Measurements from ENCODE around the gene CASKIN1.

Gene CASKIN1

GRCh38 chr16:2214719-2214968 lies 18.2 kb upstream of the CASKIN1 start, which contains the start of gene PGP:
Gene PGP (minus strand): TSS chr16:2214840. CDS start chr16:2214777, 63 bp downstream.
- TF ChIP-seq EZH2 (IDR thresholded peaks at IDR 0.05; ENCODE audit: borderline replicate concordance, low read length) (no peak), CTCF (IDR thresholded peaks at IDR 0.05; ENCODE audit: low read length) (no peak)
- Histone ChIP-seq H3K27ac (ENCODE audit: low read depth, low read length, poor library complexity, severe bottlenecking) (peak within 1 kb of the TSS; percentile 76), H3K79me2 (ENCODE audit: insufficient read depth, low read length) (peaks cover 6% of the 10 kb centered on the region), H3K9me2 (ENCODE audit: low read depth, low read length) (no peaks in the 10 kb centered on the region), H4K20me1 (ENCODE audit: insufficient read depth, low read length) (no peaks in the 10 kb centered on the region), H3K27me3 (ENCODE audit: insufficient read depth, low read length) (no peaks in the 10 kb centered on the region), H2AFZ (ENCODE audit: low read length) (no peak within 1 kb of the TSS), H3K4me2 (ENCODE audit: low read length) (peak within 1 kb of the TSS; percentile 100), H3K4me1 (ENCODE audit: insufficient read depth, low read length, severe bottlenecking) (peaks cover 30% of the 10 kb centered on the region), H3K36me3 (ENCODE audit: insufficient read depth, low read length) (peaks cover 6% of the 10 kb centered on the region; the same call in 1 of the 2 replicates), H3K4me3 (ENCODE audit: low read depth, low read length, poor library complexity, severe bottlenecking) (peak within 1 kb of the TSS; percentile 94), H3K9ac (ENCODE audit: low read length) (peak within 1 kb of the TSS; percentile 97), H3F3A (ENCODE audit: insufficient read depth, low read length) (peaks cover 6% of the 10 kb centered on the region; the same call in 1 of the 2 replicates), H3K9me3 (ENCODE audit: low read length) (no peaks in the 10 kb centered on the region)

- peaks cover 12% of the 10 kb centered on the region; the same call in 1 of the 2 replicates for H3K36me3 ChIP-seq (ENCODE audit: insufficient read depth, low read length)
- H3K4me1 ChIP-seq (ENCODE audit: insufficient read depth, low read length, severe bottlenecking) = peaks cover 30% of the 10 kb centered on the region
- H3K9me2 ChIP-seq (ENCODE audit: low read depth, low read length) = no peaks in the 10 kb centered on the region
- H3K79me2 ChIP-seq (ENCODE audit: insufficient read depth, low read length) = peaks cover 6% of the 10 kb centered on the region
- peak overlapping the region; percentile 100 for H3K4me2 ChIP-seq (ENCODE audit: low read length)
- H3F3A ChIP-seq (ENCODE audit: insufficient read depth, low read length) = peaks cover 6% of the 10 kb centered on the region; the same call in 1 of the 2 replicates
- H3K4me3 ChIP-seq (ENCODE audit: low read depth, low read length, poor library complexity, severe bottlenecking) = peak overlapping the region; percentile 90
- H2AFZ ChIP-seq (ENCODE audit: low read length) = no peak overlapping the region
- H4K20me1 ChIP-seq (ENCODE audit: insufficient read depth, low read length) = no peaks in the 10 kb centered on the region
- TF ChIP-seq CTCF (IDR thresholded peaks at IDR 0.05; ENCODE audit: low read length) = no peak
- no peak for TF ChIP-seq EZH2 (IDR thresholded peaks at IDR 0.05; ENCODE audit: borderline replicate concordance, low read length)
- H3K27ac ChIP-seq (ENCODE audit: low read depth, low read length, poor library complexity, severe bottlenecking) = peak overlapping the region; percentile 22
- H3K9me3 ChIP-seq (ENCODE audit: low read length) = no peaks in the 10 kb centered on the region
- peak overlapping the region; percentile 84 for H3K9ac ChIP-seq (ENCODE audit: low read length)
- no peaks in the 10 kb centered on the region for H3K27me3 ChIP-seq (ENCODE audit: insufficient read depth, low read length)
These were observed 17.7 kb upstream of the CASKIN1 start for GRCh38 chr16:2213817-2214718.

GRCh38 chr16:2212362-2213324 lies 16.2 kb upstream of the CASKIN1 start:
- TF ChIP-seq CTCF (IDR thresholded peaks at IDR 0.05; ENCODE audit: low read length) = no peak
- TF ChIP-seq EZH2 (IDR thresholded peaks at IDR 0.05; ENCODE audit: borderline replicate concordance, low read length) = no peak
- Histone ChIP-seq H3K27me3 (ENCODE audit: insufficient read depth, low read length) (no peaks in the 10 kb centered on the region), H3K4me1 (ENCODE audit: insufficient read depth, low read length, severe bottlenecking) (peaks cover 30% of the 10 kb centered on the region), H3K27ac (ENCODE audit: low read depth, low read length, poor library complexity, severe bottlenecking) (peak overlapping the region; percentile 22), H3F3A (ENCODE audit: insufficient read depth, low read length) (peaks cover 6% of the 10 kb centered on the region), H3K9me2 (ENCODE audit: low read depth, low read length) (no peaks in the 10 kb centered on the region), H3K9me3 (ENCODE audit: low read length) (no peaks in the 10 kb centered on the region), H3K9ac (ENCODE audit: low read length) (peak overlapping the region; percentile 84), H3K4me2 (ENCODE audit: low read length) (peak overlapping the region; percentile 100), H3K79me2 (ENCODE audit: insufficient read depth, low read length) (peaks cover 6% of the 10 kb centered on the region), H4K20me1 (ENCODE audit: insufficient read depth, low read length) (no peaks in the 10 kb centered on the region), H2AFZ (ENCODE audit: low read length) (no peak overlapping the region), H3K4me3 (ENCODE audit: low read depth, low read length, poor library complexity, severe bottlenecking) (peak overlapping the region; percentile 90), H3K36me3 (ENCODE audit: insufficient read depth, low read length) (peaks cover 26% of the 10 kb centered on the region; the same call in 1 of the 2 replicates)
